MM.1S (cell line): ENCODE measurements around the gene CBX3.
A peak's percentile ranks its signal among the peaks of the same experiment; 100 is the strongest.

Source experiments
- DNase-seq: peaks from one replicate; pipeline ENCODE4 v3.0.0-alpha.2; 2015
- H2AFZ ChIP-seq: fragments of 300-600 bp; sonication (generic); 2 replicates; pipeline ENCODE4 v1.6.0; 2016; ENCODE audit warnings: antibody characterized with exemption, low read length
- H3F3A ChIP-seq: fragments of 300-600 bp; sonication (generic); 2 replicates; pipeline ENCODE4 v1.6.1; 2016; ENCODE audit warnings: mild to moderate bottlenecking, antibody characterized with exemption, low read length, moderate library complexity, mixed read lengths; ENCODE audit not compliant: insufficient read depth
- H3K27ac ChIP-seq: fragments of 300-600 bp; sonication (generic); 2 replicates; pipeline ENCODE4 v1.5.1; 2016; ENCODE audit warnings: mild to moderate bottlenecking, low read length
- H3K27me3 ChIP-seq: fragments of 300-600 bp; sonication (generic); replicated peaks from 2 replicates; pipeline ENCODE4 v1.6.0; 2016; ENCODE audit warnings: low read length; ENCODE audit not compliant: insufficient read depth
- H3K36me3 ChIP-seq: fragments of 300-600 bp; sonication (generic); replicated peaks from 2 replicates; pipeline ENCODE4 v1.6.1; 2016; ENCODE audit warnings: mild to moderate bottlenecking, low read length, mixed read lengths; ENCODE audit not compliant: insufficient read depth
- H3K4me1 ChIP-seq: fragments of 300-600 bp; sonication (generic); 2 replicates; pipeline ENCODE4 v1.6.1; 2016; ENCODE audit warnings: low read length, mixed read lengths
- H3K4me2 ChIP-seq: fragments of 300-600 bp; sonication (generic); 2 replicates; pipeline ENCODE4 v1.6.0; 2016; ENCODE audit warnings: low read depth, low read length
- H3K4me3 ChIP-seq: fragments of 300-600 bp; sonication (generic); 2 replicates; pipeline ENCODE4 v1.5.1; 2016; ENCODE audit warnings: low read length, mixed read lengths
- H3K79me2 ChIP-seq: fragments of 300-600 bp; sonication (generic); 2 replicates; pipeline ENCODE4 v1.6.1; 2016; ENCODE audit warnings: mixed run types, low read length, mixed read lengths
- H3K9ac ChIP-seq: fragments of 300-600 bp; sonication (generic); 2 replicates; pipeline ENCODE4 v1.6.1; 2016; ENCODE audit warnings: low read length, mixed read lengths
- H3K9me2 ChIP-seq: fragments of 300-600 bp; sonication (generic); replicated peaks from 2 replicates; pipeline ENCODE4 v1.6.1; 2016; ENCODE audit warnings: mild to moderate bottlenecking, low read length, mixed read lengths; ENCODE audit not compliant: insufficient read depth
- H3K9me3 ChIP-seq: fragments of 300-600 bp; sonication (generic); replicated peaks from 2 replicates; pipeline ENCODE4 v1.6.1; 2016; ENCODE audit warnings: mild to moderate bottlenecking, low read length, mixed read lengths; ENCODE audit not compliant: insufficient read depth
- H4K20me1 ChIP-seq: fragments of 300-600 bp; sonication (generic); 2 replicates; pipeline ENCODE4 v1.6.1; 2016; ENCODE audit warnings: mild to moderate bottlenecking, low read length, moderate library complexity, mixed read lengths; ENCODE audit not compliant: insufficient read depth
- CTCF ChIP-seq: fragments of 300-600 bp; sonication (generic); IDR thresholded peaks from 2 replicates; pipeline ENCODE4 v1.5.1; 2016; ENCODE audit warnings: antibody characterized with exemption, low read length, mixed read lengths
- EZH2 ChIP-seq: fragments of 300-600 bp; sonication (generic); optimal IDR thresholded peaks from 2 replicates; pipeline ENCODE3; 2017; ENCODE audit warnings: low read depth, mild to moderate bottlenecking, antibody characterized with exemption, low read length, mixed read lengths
- EZH2phosphoT487 ChIP-seq: fragments of 300-600 bp; sonication (generic); IDR thresholded peaks from 2 replicates; pipeline ENCODE4 v1.6.1; 2018; ENCODE audit warnings: antibody characterized with exemption, low read length

Gene CBX3

GRCh38 chr7:26200444-26201246 lies 900 bp upstream of the CBX3 start, which contains the start of gene HNRNPA2B1:
HNRNPA2B1 (minus strand) TSS chr7:26200746; CDS start chr7:26200577, 169 bp downstream.
- peak within 1 kb of the TSS; percentile 98 for H3K27ac ChIP-seq
- peak within 1 kb of the TSS; percentile 96 for H3K4me3 ChIP-seq
- H3K36me3 ChIP-seq = peaks cover 36% of the 10 kb centered on the region
- peaks cover 24% of the 10 kb centered on the region for H3K4me1 ChIP-seq
- no peaks in the 10 kb centered on the region for H3K9me3 ChIP-seq
- peak within 1 kb of the TSS; percentile 70 for H3K4me2 ChIP-seq
- TF ChIP-seq CTCF (no peak), EZH2 (no peak), EZH2phosphoT487 (no peak)
- no peaks in the 10 kb centered on the region for H3K27me3 ChIP-seq
- peaks cover 46% of the 10 kb centered on the region for H3F3A ChIP-seq
- peaks cover 90% of the 10 kb centered on the region for H3K79me2 ChIP-seq
- H3K9ac ChIP-seq = peak within 1 kb of the TSS; percentile 98
- peak within 1 kb of the TSS; percentile 49; the same call in 1 of the 2 replicates for H2AFZ ChIP-seq
- peaks cover 65% of the 10 kb centered on the region for H4K20me1 ChIP-seq
- DNase-seq = peak; percentile 99
- no peaks in the 10 kb centered on the region for H3K9me2 ChIP-seq

GRCh38 chr7:26202019-26202990 lies 760 bp downstream of the CBX3 start:
- Histone ChIP-seq H3F3A (peaks cover 30% of the 10 kb centered on the region), H3K4me2 (peak overlapping the region; percentile 78), H3K36me3 (peaks cover 29% of the 10 kb centered on the region), H3K9ac (peak overlapping the region; percentile 94), H3K9me2 (no peaks in the 10 kb centered on the region), H4K20me1 (peaks cover 63% of the 10 kb centered on the region), H2AFZ (peak overlapping the region; percentile 57; the same call in 1 of the 2 replicates), H3K79me2 (peaks cover 90% of the 10 kb centered on the region), H3K27me3 (no peaks in the 10 kb centered on the region), H3K9me3 (no peaks in the 10 kb centered on the region), H3K27ac (peak overlapping the region; percentile 98), H3K4me3 (peak overlapping the region; percentile 93), H3K4me1 (peaks cover 7% of the 10 kb centered on the region)
- DNase-seq = peak; percentile 52
- TF ChIP-seq CTCF (no peak), EZH2phosphoT487 (no peak), EZH2 (no peak)

- TF ChIP-seq EZH2phosphoT487 (no peak), EZH2 (no peak), CTCF (no peak)
- Histone ChIP-seq H3K4me3 (peak overlapping the region; percentile 93), H2AFZ (no peak overlapping the region), H3K9ac (peak overlapping the region; percentile 94), H3K36me3 (peaks cover 25% of the 10 kb centered on the region), H3K27ac (peak overlapping the region; percentile 45; the same call in 1 of the 2 replicates), H3F3A (peaks cover 23% of the 10 kb centered on the region), H3K4me2 (peak overlapping the region; percentile 78), H3K79me2 (peaks cover 90% of the 10 kb centered on the region), H3K9me2 (no peaks in the 10 kb centered on the region), H3K9me3 (no peaks in the 10 kb centered on the region), H3K27me3 (no peaks in the 10 kb centered on the region), H4K20me1 (peaks cover 56% of the 10 kb centered on the region), H3K4me1 (0 out of 2 replicates have a peak, but pooled peaks cover 6% of the 10 kb centered on the region)
- DNase-seq = no peak
These were observed 1.5 kb downstream of the CBX3 start for GRCh38 chr7:26203016-26203415.
